ENCODE results near the gene GDPD4.

GRCh38 chr11:77299528-77299993 lies 1.9 kb downstream of the GDPD4 start:
- TF ChIP-seq CTCF (IDR thresholded peaks at IDR 0.05) (no peak), POLR2A (IDR thresholded peaks at IDR 0.05) (no peak)

All from Peyer's patch (tissue), 4 donors.